GM12878 (cell line): Measurements from ENCODE around the gene SORCS1. TPM values are rescaled to one million over a fixed set of nuclear protein-coding genes. Genes with fewer than 3 reads are reported as not detected.

Experiments used
- ATAC-seq: fragments of 200-7000 bp; cut with Tn5 transposase; 3 replicates; pipeline ENCODE4 v1.9.1; 2020; ENCODE audit warnings: mild to moderate bottlenecking, moderate library complexity
- BruUV-seq: library from RNA; stranded (reverse); fragments of 400-500 nt; replicated peaks from 2 replicates; lab custom pipeline; 2021; lab: Mats Ljungman, UMichigan
- CTCF ChIA-PET: fragments of 300-600 bp; sonication (Branson Sonifier 250); formaldehyde crosslinking; extraction: SDS; loops from one replicate; lab custom pipeline; 2021; ENCODE audit warnings: inconsistent platforms; lab: Yijun Ruan, JAX
- POLR2A ChIA-PET: fragments of 350-600 bp; formaldehyde crosslinking; extraction: SDS; loops from one replicate; lab custom pipeline; 2021; ENCODE audit warnings: inconsistent platforms; lab: Charles Lee
- RAD21 ChIA-PET: fragments of 300-600 bp; sonication (Branson Sonifier 250); formaldehyde crosslinking; loops from one replicate; lab custom pipeline; 2023; ENCODE audit warnings: antibody characterized with exemption; ENCODE audit not compliant: unreplicated experiment; lab: Charles Lee
- SMC1A ChIA-PET: fragments of 300-600 bp; sonication (Branson Sonifier 250); formaldehyde crosslinking; loops from one replicate; lab custom pipeline; 2023; ENCODE audit not compliant: unreplicated experiment, uncharacterized antibody; lab: Charles Lee
- DNase-seq: peaks from one replicate; pipeline ENCODE4 v3.0.0-alpha.2; 2011; ENCODE audit warnings: low read depth, low spot score
- FAIRE-seq: peaks from 3 replicates; lab custom pipeline; 2011; peaks lifted over from hg19 to GRCh38; lab: Jason Lieb, UNC
- H2AFZ ChIP-seq: 2 replicates; pipeline ENCODE4 v1.6.0; 2011; ENCODE audit warnings: low read depth, low read length, control low read depth; ENCODE audit not compliant: control insufficient read depth
- H3K27ac ChIP-seq: 2 replicates; pipeline ENCODE4 v1.5.1; 2011; ENCODE audit warnings: control low read depth; ENCODE audit not compliant: control insufficient read depth, insufficient read depth
- H3K27me3 ChIP-seq, 2 experiments: replicated peaks in 1 of 2; 2 replicates each; pipeline versions ENCODE4 v1.6.0 to v1.6.1; 2011; ENCODE audit warnings: low read length in 1 of 2; ENCODE audit not compliant: control insufficient read depth in 2 of 2, insufficient read depth in 2 of 2
- H3K36me3 ChIP-seq, 2 experiments: 2 replicates each; pipeline ENCODE4 v1.5.1; 2011; ENCODE audit warnings: low read length in 1 of 2; ENCODE audit not compliant: control insufficient read depth in 2 of 2, insufficient read depth in 2 of 2
- H3K4me1 ChIP-seq: 2 replicates; pipeline ENCODE4 v1.6.1; 2011; ENCODE audit warnings: mild to moderate bottlenecking, low read length, moderate library complexity, mixed read lengths; ENCODE audit not compliant: control insufficient read depth, insufficient read depth
- H3K4me2 ChIP-seq: 2 replicates; pipeline ENCODE4 v1.6.0; 2011; ENCODE audit warnings: control low read depth; ENCODE audit not compliant: control insufficient read depth, insufficient read depth
- H3K4me3 ChIP-seq: fragments of 200-600 bp; sonication (generic); 2 replicates; pipeline ENCODE4 v1.5.1; 2016
- H3K79me2 ChIP-seq: 2 replicates; pipeline ENCODE4 v1.6.0; 2011; ENCODE audit warnings: low read length; ENCODE audit not compliant: control insufficient read depth, insufficient read depth
- H3K9ac ChIP-seq: 2 replicates; pipeline ENCODE4 v1.8.0; 2011; ENCODE audit warnings: low read length, control low read depth, mixed read lengths; ENCODE audit not compliant: control insufficient read depth, insufficient read depth
- H3K9me3 ChIP-seq: replicated peaks from 3 replicates; pipeline ENCODE4 v1.5.1; 2011; ENCODE audit warnings: mild to moderate bottlenecking, low read length; ENCODE audit not compliant: control insufficient read depth, insufficient read depth
- H4K20me1 ChIP-seq: 2 replicates; pipeline ENCODE4 v1.6.0; 2011; ENCODE audit not compliant: control insufficient read depth, insufficient read depth
- BCL3 ChIP-seq: IDR thresholded peaks from 2 replicates; pipeline ENCODE4 v1.6.1; 2011; ENCODE audit warnings: borderline replicate concordance, low read depth, mild to moderate bottlenecking, moderate library complexity, low read length; ENCODE audit not compliant: insufficient read depth, poor library complexity, severe bottlenecking
- CBX3 ChIP-seq: fragments of 200-600 bp; sonication (generic); IDR thresholded peaks from 2 replicates; pipeline ENCODE4 v1.6.1; 2016; ENCODE audit warnings: low read depth, borderline replicate concordance
- EP300 ChIP-seq, 2 experiments: fragments of 150-350 bp in 1 of 2; IDR thresholded peaks; 2 replicates each; pipeline ENCODE4 v1.6.1; 2011 to 2012; ENCODE audit warnings: low read depth in 2 of 2, low read length in 2 of 2, borderline replicate concordance in 1 of 2, improper control_type of control experiment in 1 of 2, inconsistent platforms in 1 of 2; ENCODE audit not compliant: control insufficient read depth in 1 of 2
- IKZF2 ChIP-seq, 2 experiments: fragments of 450-650 bp; IDR thresholded peaks; 2 replicates each; pipeline ENCODE4 v1.6.1; 2017; ENCODE audit warnings: mild to moderate bottlenecking in 2 of 2, moderate library complexity in 2 of 2
- KLF5 ChIP-seq: fragments of 450-650 bp; IDR thresholded peaks from 2 replicates; pipeline ENCODE4 v1.6.1; 2014; ENCODE audit warnings: mild to moderate bottlenecking; ENCODE audit not compliant: partially characterized antibody
- POLR2A ChIP-seq: IDR thresholded peaks from 2 replicates; pipeline ENCODE4 v1.6.1; 2011; ENCODE audit warnings: low read depth, mild to moderate bottlenecking, low read length
- POLR2AphosphoS2 ChIP-seq: IDR thresholded peaks from 2 replicates; pipeline ENCODE4 v1.6.1; 2011; ENCODE audit warnings: low read depth, mild to moderate bottlenecking, low read length, improper control_type of control experiment, moderate library complexity
- REST ChIP-seq: IDR thresholded peaks from 2 replicates; pipeline ENCODE4 v1.6.1; 2012; ENCODE audit warnings: mild to moderate bottlenecking, low read depth, low read length
- RUNX3 ChIP-seq: IDR thresholded peaks from 2 replicates; pipeline ENCODE4 v1.6.1; 2012; ENCODE audit warnings: low read length, inconsistent platforms
- SMAD5 ChIP-seq: IDR thresholded peaks from 2 replicates; pipeline ENCODE4 v1.6.1; 2016; ENCODE audit warnings: antibody characterized with exemption, low read depth
- SMC3 ChIP-seq: IDR thresholded peaks from 2 replicates; pipeline ENCODE4 v1.6.1; 2011; ENCODE audit warnings: low read length, improper control_type of control experiment, borderline replicate concordance
- ZBTB33 ChIP-seq: fragments of 450-650 bp; IDR thresholded peaks from 2 replicates; pipeline ENCODE4 v1.6.1; 2017; ENCODE audit warnings: mild to moderate bottlenecking
- ZNF687 ChIP-seq: fragments of 450-650 bp; IDR thresholded peaks from 2 replicates; pipeline ENCODE4 v1.6.1; 2017; ENCODE audit warnings: mild to moderate bottlenecking, moderate library complexity
- ZZZ3 ChIP-seq: IDR thresholded peaks from 2 replicates; pipeline ENCODE4 v1.6.1; 2011; ENCODE audit warnings: low read depth; ENCODE audit not compliant: control insufficient read depth, insufficient read length
- WGBS: methylation state at CpG from one replicate; pipeline ENCODE4 v1.1.6; 2016; ENCODE audit warnings: low lambda C conversion rate; ENCODE audit not compliant: insufficient replicate concordance, insufficient coverage; ENCODE audit errors: missing lambda C conversion rate; 5-methylcytosine and 5-hydroxymethylcytosine counted together
- in situ Hi-C: fragments of 300-500 bp; cut with MboI; formaldehyde crosslinking; loops from 9 replicates; pipeline ENCODE4 v1.14.3; 2018; ENCODE audit warnings: mixed read lengths
- intact Hi-C: fragments of 100-400 bp; cut with micrococcal nuclease; formaldehyde crosslinking; loops from one replicate; pipeline ENCODE4 v1.14.2; 2022; ENCODE audit not compliant: unreplicated experiment
- polyA plus RNA-seq, 11 experiments: library from polyadenylated mRNA; depleted of rRNA in 4 of 11; unstranded in 6 of 11; stranded (reverse) in 5 of 11; fragments of >200 nt; fragmentation: Nextera tagmentation in 4 of 11; fragmentation: Illumina TruSeq in 1 of 11; extraction: Ambion mirVana in 4 of 11; extraction: Trizol in 1 of 11; gene quantifications; 1 replicate in 1 of 11; 2 replicates in 10 of 11; pipeline versions ENCODE4 v1.2.1 to v1.2.3, GENCODE V29; 2011 to 2016; ENCODE audit warnings: inconsistent platforms in 2 of 11, missing spikeins in 2 of 11, low read depth in 1 of 11
- total RNA-seq, 4 experiments: library from RNA; depleted of rRNA in 3 of 4; stranded (reverse); fragments of >200 nt in 3 of 4; fragmentation: Illumina TruSeq in 1 of 4; extraction: Trizol in 1 of 4; gene quantifications; 2 replicates each; pipeline versions ENCODE4 v1.2.1 to v1.2.3, GENCODE V29; 2013 to 2021

The SORCS1 gene
- total and polyA plus RNA-seq, 10 of the 15 experiments (the other 5 are each of a cell fraction or from before 2014, with no cell fraction given), result 0.02 to 9.6 (median 0.06) TPM; not detected in 3

- FAIRE-seq, result no peak
- Histone ChIP-seq H4K20me1 (no peaks in the 10 kb centered on the region), H2AFZ (no peak overlapping the region), H3K79me2 (no peaks in the 10 kb centered on the region), H3K9ac (no peak overlapping the region), H3K9me3 (no peaks in the 10 kb centered on the region), H3K27ac (no peak overlapping the region), H3K36me3 (no peaks in the 10 kb centered on the region), H3K4me3 (no peak overlapping the region), H3K4me1 (no peaks in the 10 kb centered on the region), H3K4me2 (no peak overlapping the region), H3K27me3 (no peaks in the 10 kb centered on the region)
- no peak for DNase-seq
- intact Hi-C loops (no loop called here), in situ Hi-C loops (no loop called here)
- BruUV-seq, result no TSS peak
- CTCF ChIA-PET, result no interaction called here
- POLR2A ChIA-PET, result no interaction called here
- RAD21 ChIA-PET, result no interaction called here
- SMC1A ChIA-PET, result no interaction called here
- no peak for ATAC-seq
- WGBS, result 18% methylated on average over 5 of the region's 5 CpGs
- TF ChIP-seq RUNX3, result no peak
- TF ChIP-seq ZBTB33, result no peak
- TF ChIP-seq POLR2AphosphoS2, result no peak
- TF ChIP-seq EP300 (IDR thresholded peaks at IDR 0.05; ENCODE audit: borderline replicate concordance in 1 of 2, control insufficient read depth in 1 of 2, low read depth in 2 of 2, low read length in 2 of 2), result no peak
- TF ChIP-seq BCL3, result no peak
- no peak for TF ChIP-seq KLF5
- TF ChIP-seq ZNF687, result no peak
- no peak for TF ChIP-seq ZZZ3
- TF ChIP-seq REST, result no peak
- no peak for TF ChIP-seq SMC3
- no peak for TF ChIP-seq CBX3
- TF ChIP-seq POLR2A, result no peak
- no peak for TF ChIP-seq IKZF2 (IDR thresholded peaks at IDR 0.05)
- TF ChIP-seq SMAD5, result no peak
Observed at GRCh38 chr10:106537866-106538265, 626.6 kb downstream of the SORCS1 start.
